Thymus (tissue), 11 donors: ENCODE results near the gene RARA. TPM values are rescaled to one million over a fixed set of nuclear protein-coding genes. Genes with fewer than 3 reads are reported as not detected.
"Not testable (repeated sequence)": the region's sequence is repeated elsewhere in the genome, so short reads cannot be mapped to it uniquely, and the experiment has no call there.

Source experiments
- DNase-seq, 9 donors: peaks; one replicate each; pipeline ENCODE4 v3.0.0-alpha.2; 2013; ENCODE audit warnings: low spot score in 9 of 9, low read depth in 6 of 9, missing footprints in 1 of 9
- H3K27ac ChIP-seq, 2 donors: one replicate each; pipeline ENCODE4 v1.5.1; 2013; ENCODE audit warnings: control low read depth in 1 of 2, low read depth in 1 of 2, low read length in 1 of 2, mild to moderate bottlenecking in 1 of 2, moderate library complexity in 1 of 2
- H3K27me3 ChIP-seq, 2 donors: one replicate each; pipeline ENCODE4 v1.5.1; 2013; ENCODE audit warnings: low read length in 1 of 2; ENCODE audit not compliant: control insufficient read depth in 2 of 2, insufficient read depth in 1 of 2
- H3K36me3 ChIP-seq, 2 donors: one replicate each; pipeline ENCODE4 v1.5.1; 2013; ENCODE audit warnings: low read length in 1 of 2, mild to moderate bottlenecking in 1 of 2, moderate library complexity in 1 of 2; ENCODE audit not compliant: control insufficient read depth in 2 of 2, insufficient read depth in 2 of 2
- H3K4me1 ChIP-seq, 2 donors: one replicate each; pipeline ENCODE4 v1.5.1; 2013; ENCODE audit warnings: low read length in 2 of 2; ENCODE audit not compliant: control insufficient read depth in 2 of 2, insufficient read depth in 2 of 2
- H3K4me3 ChIP-seq, 2 donors: one replicate each; pipeline ENCODE4 v1.5.1; 2013; ENCODE audit warnings: low read length in 2 of 2, control low read depth in 1 of 2, mild to moderate bottlenecking in 1 of 2
- H3K9me3 ChIP-seq, 2 donors: one replicate each; pipeline ENCODE4 v1.5.1; 2013; ENCODE audit warnings: low read length in 1 of 2, mild to moderate bottlenecking in 1 of 2; ENCODE audit not compliant: control insufficient read depth in 2 of 2, insufficient read depth in 1 of 2
- WGBS: extraction: QIAGEN DNeasy Blood & Tissue Kit; methylation state at CpG from one replicate; pipeline ENCODE4 v1.1.7; 2013; 5-methylcytosine and 5-hydroxymethylcytosine counted together
- polyA plus RNA-seq: library from polyadenylated mRNA; stranded (reverse); fragments of 200-250 nt; gene quantifications from one replicate; pipeline ENCODE4 v1.2.3, GENCODE V29; 2013
- total RNA-seq: library from RNA; stranded (reverse); fragments of 120-200 nt; gene quantifications from one replicate; pipeline ENCODE4 v1.2.4, GENCODE V29; 2013
- donor health status: healthy.

The RARA gene
- total and polyA plus RNA-seq, 2 donors = 5.8 to 17.1 TPM

DNA sequence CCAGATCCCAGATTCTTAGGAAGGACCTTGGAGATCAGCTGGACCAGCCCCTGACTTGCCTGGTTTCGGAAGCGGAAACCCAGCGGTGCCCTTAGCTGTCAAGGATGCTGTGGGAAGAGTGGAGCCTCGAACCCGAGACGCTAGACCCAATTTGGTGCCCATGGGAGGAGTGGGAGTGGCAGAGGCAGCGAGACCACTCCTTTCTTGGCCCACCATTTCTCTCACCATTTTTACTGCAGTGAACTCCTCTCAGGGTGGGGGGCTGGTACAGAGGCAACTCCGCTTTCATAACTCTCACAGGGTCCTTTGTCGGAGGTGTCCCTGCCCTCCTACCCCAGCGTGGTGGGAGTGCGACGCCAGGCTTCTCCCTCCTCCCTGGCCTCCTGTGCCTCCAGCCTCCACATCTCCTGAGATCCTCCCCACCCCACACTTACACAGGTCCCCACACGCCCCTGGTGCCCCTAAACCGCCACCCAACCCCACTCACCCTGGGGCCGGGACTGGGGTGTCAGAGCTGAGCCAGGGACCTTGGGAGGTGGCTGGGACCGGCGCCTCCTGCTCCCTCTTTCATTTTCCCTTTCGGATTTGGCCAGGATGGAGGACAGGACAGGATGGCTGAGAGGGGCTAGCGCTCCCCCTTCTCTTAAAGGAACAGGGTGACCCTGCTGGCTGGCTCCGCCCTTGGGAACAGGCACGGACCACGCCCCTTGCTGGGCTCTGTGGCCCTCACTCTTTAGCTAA, 55.3 kb downstream of the RARA start, which contains the start of gene GJD3:
GJD3 (minus strand) TSS at position 617 of the 741 bp plus-strand sequence. CDS start 922 bp downstream, outside the sequence.
- Histone ChIP-seq H3K4me3 (peak within 1 kb of the TSS; percentile 32 to 63), H3K4me1 (peaks cover 3 to 22% of the 10 kb centered on the region in 2 donors), H3K36me3 (no peaks in the 10 kb centered on the region), H3K27me3 (peaks cover 18 to 55% of the 10 kb centered on the region in 2 donors), H3K9me3 (no peaks in the 10 kb centered on the region), H3K27ac (no peak within 1 kb of the TSS)
- DNase-seq = no peak
- 93% methylated on average over 22 of the region's 22 CpGs for WGBS

DNA sequence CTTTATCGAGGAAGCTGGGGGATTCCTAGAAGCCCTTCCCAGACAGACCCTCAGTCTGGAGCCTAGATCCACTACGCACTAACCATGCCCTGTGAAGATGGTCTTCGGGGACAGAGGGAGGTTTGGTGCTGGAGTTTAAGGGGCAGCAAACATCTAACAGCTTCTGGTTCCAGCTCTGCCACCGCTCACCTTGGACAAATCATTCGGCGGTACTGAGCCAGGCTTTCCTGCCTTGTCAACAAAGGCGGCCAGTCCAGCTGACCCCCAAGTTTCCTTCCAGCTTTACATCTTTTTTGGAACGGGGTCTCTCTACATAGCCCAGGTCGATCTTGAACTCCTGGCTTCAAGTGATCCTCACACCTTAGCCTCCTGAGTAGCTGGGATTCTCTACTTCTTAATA, 55.9 kb downstream of the RARA start:
- Histone ChIP-seq H3K27ac (no peak overlapping the region), H3K27me3 (peaks cover 18 to 48% of the 10 kb centered on the region in 2 donors), H3K4me3 (no peak overlapping the region), H3K36me3 (no peaks in the 10 kb centered on the region), H3K9me3 (no peaks in the 10 kb centered on the region), H3K4me1 (peaks cover 3 to 22% of the 10 kb centered on the region in 2 donors)
- WGBS = 97% methylated on average over 9 of the region's 9 CpGs
- DNase-seq = no peak

DNA sequence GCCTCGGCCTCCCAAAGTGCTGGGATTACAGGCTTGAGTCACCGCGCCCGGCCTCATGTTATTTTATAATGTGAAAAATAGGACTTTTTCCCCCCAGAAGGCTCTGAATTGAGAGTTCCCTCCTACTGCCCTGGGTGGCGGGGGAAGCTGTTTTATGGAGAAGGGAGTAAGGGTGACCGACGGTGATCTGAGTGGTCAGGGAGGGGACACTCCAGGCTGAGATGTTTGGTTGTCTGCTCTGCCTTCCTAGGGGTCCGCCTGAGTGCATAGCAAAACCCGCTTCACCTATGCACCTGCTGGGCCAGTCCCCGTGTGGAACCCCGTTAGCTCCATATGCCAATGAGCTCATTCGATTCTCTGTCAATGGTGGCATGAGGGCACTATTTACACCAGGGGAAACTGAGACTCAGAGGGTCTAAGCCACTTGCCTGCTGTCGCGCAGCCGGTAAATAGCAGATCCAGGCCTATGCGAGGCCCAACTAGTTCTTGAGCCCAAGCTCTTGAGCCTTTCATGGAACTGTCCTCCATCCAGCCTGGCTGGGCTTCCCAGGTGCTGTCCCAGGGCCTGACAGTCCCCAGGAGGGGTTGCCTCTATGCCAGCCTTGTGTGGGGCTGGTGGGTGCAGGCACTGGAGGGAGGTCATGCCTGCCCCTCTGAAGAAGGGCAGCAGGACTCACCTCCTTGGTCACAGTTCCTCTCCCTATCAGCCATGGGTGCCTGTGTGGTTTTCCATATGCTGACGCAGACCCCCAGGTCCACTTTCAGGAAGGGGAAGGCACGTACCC, 57.3 kb downstream of the RARA start:
- Histone ChIP-seq H3K4me1 (peaks cover 3 to 19% of the 10 kb centered on the region in 2 donors), H3K9me3 (peaks cover 0 to 4% of the 10 kb centered on the region in 2 donors), H3K4me3 (no peak overlapping the region), H3K27me3 (peaks cover 18 to 36% of the 10 kb centered on the region in 2 donors), H3K36me3 (no peaks in the 10 kb centered on the region), H3K27ac (no peak overlapping the region)
- 95% methylated on average over 18 of the region's 18 CpGs for WGBS
- DNase-seq = no peak

DNA sequence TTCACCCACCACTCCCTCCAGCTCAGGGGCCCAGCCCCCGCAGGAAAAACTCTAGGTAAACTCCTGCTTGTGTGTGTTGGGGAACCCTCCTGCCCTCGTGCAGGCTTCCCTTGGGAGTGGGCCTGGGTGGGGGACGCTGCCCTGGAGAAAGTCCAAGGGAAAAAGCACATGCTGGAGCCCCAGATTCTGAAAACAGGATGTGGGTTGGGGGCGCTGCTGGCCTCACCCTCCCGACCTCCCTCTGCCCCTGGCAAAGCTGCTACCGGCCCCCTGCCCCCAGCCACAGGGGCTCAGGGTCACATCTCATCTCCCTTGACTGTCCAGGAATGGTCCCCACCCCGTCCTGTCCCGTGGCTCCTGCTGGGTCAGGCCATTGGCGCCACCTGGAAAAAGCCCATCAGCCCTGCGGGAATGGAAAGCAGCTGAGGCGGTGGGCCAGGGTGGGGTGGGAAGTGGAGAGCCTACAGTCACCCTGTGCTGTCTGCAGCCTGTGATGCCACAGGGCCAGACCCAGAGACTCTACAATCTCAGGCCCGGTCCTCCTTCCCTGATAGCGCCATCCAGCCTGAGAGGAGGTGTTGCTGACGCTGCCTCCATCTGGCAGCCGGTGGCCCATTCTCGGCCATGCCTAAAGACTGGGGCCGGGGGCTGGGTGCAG, 58.0 kb downstream of the RARA start:
- Histone ChIP-seq H3K4me3 (no peak overlapping the region), H3K9me3 (peaks cover 0 to 5% of the 10 kb centered on the region in 2 donors), H3K4me1 (peaks cover 3 to 13% of the 10 kb centered on the region in 2 donors), H3K36me3 (no peaks in the 10 kb centered on the region), H3K27me3 (peaks cover 17 to 29% of the 10 kb centered on the region in 2 donors), H3K27ac (no peak overlapping the region)
- DNase-seq = no peak
- 78% methylated on average over 17 of the region's 17 CpGs for WGBS

GRCh38 chr17:40367728-40368127, 58.7 kb downstream of the RARA start:
- not testable (repeated sequence) for H3K36me3 ChIP-seq, H3K9me3 ChIP-seq, H3K27ac ChIP-seq, DNase-seq, H3K4me1 ChIP-seq, H3K4me3 ChIP-seq
- peaks cover 11 to 22% of the 10 kb centered on the region in 2 donors for H3K27me3 ChIP-seq
- WGBS = over 99% methylated on average over 9 of the region's 9 CpGs

DNA sequence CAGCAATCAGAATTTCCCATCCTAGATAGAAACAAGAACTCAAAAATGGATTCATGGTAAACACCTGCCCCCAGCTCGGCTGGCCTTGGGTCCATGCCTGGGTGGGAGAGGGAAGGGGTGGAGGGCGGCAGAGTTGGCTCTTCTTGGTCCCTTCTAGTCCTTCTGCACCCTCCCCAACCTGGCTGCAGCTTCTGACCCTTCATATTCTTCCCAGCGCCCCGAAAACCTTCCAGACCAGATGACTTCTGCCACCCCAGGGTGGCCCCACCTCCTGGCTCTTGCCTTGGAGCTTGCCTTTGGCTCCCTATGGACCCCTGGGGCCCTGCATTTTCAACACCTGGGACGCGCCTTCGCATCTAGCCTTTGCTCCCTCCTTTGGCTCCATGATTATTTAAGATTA, 60.9 kb downstream of the RARA start:
- Histone ChIP-seq H3K27ac (no peak overlapping the region), H3K4me1 (peaks cover 0 to 7% of the 10 kb centered on the region in 2 donors)

GRCh38 chr17:40371261-40371929, 62.4 kb downstream of the RARA start:
- Histone ChIP-seq H3K4me1 (peaks cover 0 to 7% of the 10 kb centered on the region in 2 donors), H3K9me3 (peaks cover 0 to 5% of the 10 kb centered on the region in 2 donors), H3K4me3 (no peak overlapping the region), H3K27me3 (no peaks in the 10 kb centered on the region), H3K27ac (no peak overlapping the region), H3K36me3 (no peaks in the 10 kb centered on the region)
- WGBS = 91% methylated on average over 16 of the region's 16 CpGs
- DNase-seq = peak in 1 of 9 donors; percentile 50

More for the DNA sequence above, 60.9 kb downstream of the RARA start:
- H3K4me3 ChIP-seq = no peak overlapping the region
- H3K27me3 ChIP-seq = peaks cover 0 to 1% of the 10 kb centered on the region in 2 donors
- WGBS = 98% methylated on average over 7 of the region's 7 CpGs
- DNase-seq = no peak
- H3K9me3 ChIP-seq = peaks cover 0 to 5% of the 10 kb centered on the region in 2 donors
- no peaks in the 10 kb centered on the region for H3K36me3 ChIP-seq

DNA sequence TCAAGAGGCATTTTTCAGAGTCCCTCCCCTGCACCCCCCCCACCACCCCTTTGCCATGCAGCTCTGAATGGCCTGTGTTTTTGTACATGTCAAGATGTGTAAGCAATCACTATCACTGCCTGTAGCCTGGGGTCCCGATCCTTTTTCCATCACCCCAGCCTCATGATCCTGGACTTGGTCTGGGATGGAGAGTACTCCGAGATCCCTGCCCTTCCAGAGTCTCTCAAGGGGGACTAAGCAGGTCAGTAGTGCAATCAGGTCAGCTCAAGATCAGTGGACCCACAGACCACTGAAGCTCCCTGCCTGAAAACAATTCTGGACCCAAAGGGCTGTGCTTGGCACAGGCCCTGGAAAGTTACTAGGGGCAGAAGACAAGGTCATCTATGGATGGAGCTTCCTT, 63.1 kb downstream of the RARA start:
- Histone ChIP-seq H3K36me3 (no peaks in the 10 kb centered on the region), H3K27me3 (no peaks in the 10 kb centered on the region), H3K4me1 (peaks cover 0 to under 1% of the 10 kb centered on the region in 2 donors), H3K9me3 (peaks cover 0 to 5% of the 10 kb centered on the region in 2 donors), H3K27ac (no peak overlapping the region), H3K4me3 (no peak overlapping the region)
- WGBS = 99% methylated on average over 2 of the region's 2 CpGs
- DNase-seq = no peak
